ENCODE data around the gene MAP2K1.
"Not testable (repeated sequence)": the region's sequence is repeated elsewhere in the genome, so short reads cannot be mapped to it uniquely, and the experiment has no call there.

Gene MAP2K1

GRCh38 chr15:66480267-66480666 is 93.6 kb downstream of the MAP2K1 start:
- no peak for DNase-seq

- DNase-seq, result no peak
Measured at GRCh38 chr15:66481107-66481856, 94.6 kb downstream of the MAP2K1 start.

GRCh38 chr15:66482539-66482938 is 95.8 kb downstream of the MAP2K1 start:
- DNase-seq, result no peak

- no peak for DNase-seq
Measured at GRCh38 chr15:66483131-66483566, 96.4 kb downstream of the MAP2K1 start.

GRCh38 chr15:66484539-66485112 is 97.9 kb downstream of the MAP2K1 start:
- no peak for DNase-seq

GRCh38 chr15:66486887-66487286 is 100.2 kb downstream of the MAP2K1 start:
- no peak for DNase-seq

- DNase-seq, result no peak
Measured at GRCh38 chr15:66488525-66488924, 101.8 kb downstream of the MAP2K1 start.

- no peak for DNase-seq
Measured at GRCh38 chr15:66489179-66489791, 102.6 kb downstream of the MAP2K1 start.

- no peak for DNase-seq
Measured at GRCh38 chr15:66491846-66492245, 105.1 kb downstream of the MAP2K1 start.

GRCh38 chr15:66494262-66494661 is 107.5 kb downstream of the MAP2K1 start:
- no peak for DNase-seq

GRCh38 chr15:66496951-66497501 is 110.3 kb downstream of the MAP2K1 start:
- DNase-seq, result no peak

GRCh38 chr15:66497502-66498455 is 111.1 kb downstream of the MAP2K1 start, which contains the start of gene SNAPC5:
Gene SNAPC5 (minus strand): TSS chr15:66497762. CDS start chr15:66497731, 31 bp downstream.
- DNase-seq, result peak; percentile 94

GRCh38 chr15:66498501-66499386 is 112.0 kb downstream of the MAP2K1 start:
- peak; percentile 52 for DNase-seq

- DNase-seq, result not testable (repeated sequence)
Measured at GRCh38 chr15:66500346-66500745, 113.6 kb downstream of the MAP2K1 start.

GRCh38 chr15:66502491-66502890 is 115.8 kb downstream of the MAP2K1 start:
- DNase-seq, result no peak

- not testable (repeated sequence) for DNase-seq
Measured at GRCh38 chr15:66503041-66503648, 116.4 kb downstream of the MAP2K1 start.

GRCh38 chr15:66503780-66504562 is 117.3 kb downstream of the MAP2K1 start:
- no peak for DNase-seq

- DNase-seq, result peak; percentile 86
Measured at GRCh38 chr15:66504563-66505429, 118.1 kb downstream of the MAP2K1 start, which contains the start of the genes RPL4 and ZWILCH. Gene RPL4 (minus strand): TSS chr15:66504855. CDS start chr15:66504790, 65 bp downstream. Gene ZWILCH (plus strand): TSS chr15:66505326. CDS start chr15:66505339, 13 bp downstream.

GRCh38 chr15:66505430-66505811 is 118.7 kb downstream of the MAP2K1 start:
- DNase-seq, result no peak
